ENCODE results near the gene MIF4GD. TPM values are rescaled to one million over a fixed set of nuclear protein-coding genes. Genes with fewer than 3 reads are reported as not detected.
A peak's percentile ranks its signal among the peaks of the same experiment; 100 is the strongest.

The MIF4GD gene
- total and polyA plus RNA-seq, 9 of the 15 experiments (the other 6 are each of a cell fraction or from before 2014, with no cell fraction given) = 11.8 to 63.8 (median 28.1) TPM

GRCh38 chr17:75270218-75270965 is 639 bp downstream of the MIF4GD start:
- peak overlapping the region; percentile 89 for H3K4me2 ChIP-seq (ENCODE audit: insufficient read depth, low read length)
- H3K27me3 ChIP-seq (ENCODE audit: control insufficient read depth in 2 of 2, insufficient read depth in 2 of 2, low read length in 2 of 2) = no peaks in the 10 kb centered on the region
- peaks cover 35% of the 10 kb centered on the region for H3K79me2 ChIP-seq (ENCODE audit: control insufficient read depth, insufficient read depth, low read length)
- peak overlapping the region; percentile 96 for H3K27ac ChIP-seq (ENCODE audit: extremely low read depth, low read depth, low read length)
- peak; percentile 77 to 81 (median 78) for DNase-seq (ENCODE audit: extremely low read depth in 1 of 4, low spot score in 3 of 4)
- no TSS peak for BruUV-seq (replicated peaks)
- 1% methylated on average over 36 of the region's 47 CpGs for WGBS (ENCODE audit: insufficient coverage, low coverage, missing lambda C conversion rate)
- H3K9ac ChIP-seq (ENCODE audit: insufficient read depth in 1 of 2, low read depth in 2 of 2, low read length in 2 of 2) = peak overlapping the region; percentile 95
- H2AFZ ChIP-seq (ENCODE audit: low read depth, low read length) = peak overlapping the region; percentile 97
- H3K36me3 ChIP-seq (ENCODE audit: control insufficient read depth, insufficient read depth, low read length) = peaks cover 52% of the 10 kb centered on the region; the same call in 2 of the 3 replicates
- ATAC-seq = peak; percentile 68
- in situ Hi-C loops (cut with MboI) (no loop called here), intact Hi-C loops (cut with micrococcal nuclease) (loop anchor here (2.0 kb wide), 1 partner anchor 18 kb away; the partner anchor contains the start of gene SLC25A19)
- H3K4me3 ChIP-seq = peak overlapping the region; percentile 97
- peak; percentile 40 for FAIRE-seq
- H3K9me3 ChIP-seq (replicated peaks; ENCODE audit: control insufficient read depth, insufficient read depth, low read depth, low read length) = no peaks in the 10 kb centered on the region
- CTCF ChIA-PET (ENCODE audit: low intra/inter-chr PET ratio) = interaction anchor here (0.6 to 2.5 kb wide), 5 partner anchors 30 to 216 kb away, joined by 3 to 13 read pairs (median 3); no protein-coding TSS in a partner anchor
- POLR2A ChIA-PET = interaction anchor here (0.6 to 6.8 kb wide), 24 partner anchors 8 to 568 kb away, joined by 3 to 43 read pairs (median 4); partner anchors contain the start of genes GGA3, GRB2, MRPS7 and NUP85
- no peaks in the 10 kb centered on the region for H3K9me1 ChIP-seq (ENCODE audit: control insufficient read depth, insufficient read depth, low read length)
- peaks cover 30 to 62% of the 10 kb centered on the region in 2 experiments; a peak in 4 of 5 replicates for H3K4me1 ChIP-seq (replicated peaks in 1 of 2; ENCODE audit: control insufficient read depth in 2 of 2, insufficient read depth in 2 of 2, low read length in 2 of 2)
- H4K20me1 ChIP-seq (replicated peaks; ENCODE audit: control insufficient read depth, insufficient read depth, low read length) = no peaks in the 10 kb centered on the region
- no peak for TF ChIP-seq IRF2 (CRISPR knock-in tag; IDR thresholded peaks at IDR 0.05)
- TF ChIP-seq TCFL5 (CRISPR knock-in tag; conservative IDR thresholded peaks at IDR 0.05) = no peak
- no peak for TF ChIP-seq PHB (CRISPR knock-in tag; IDR thresholded peaks at IDR 0.05)
- 0 out of 2 replicates have a peak, but pooled peaks have one; percentile 58 for TF ChIP-seq ZNF232 (CRISPR knock-in tag; IDR thresholded peaks at IDR 0.05)
- peak; percentile 44 to 65 for TF ChIP-seq RAD21 (CRISPR knock-in tag; conservative IDR thresholded peaks at IDR 0.05 in 1 of 2, IDR thresholded peaks at IDR 0.05 in 1 of 2)
- peak; percentile 29; the same call in 1 of the 2 replicates for TF ChIP-seq RB1 (IDR thresholded peaks at IDR 0.05; ENCODE audit: low read depth)
- peak; percentile 47; the same call in 1 of the 2 replicates for TF ChIP-seq POLR2AphosphoS5 (IDR thresholded peaks at IDR 0.05; ENCODE audit: control insufficient read depth, insufficient read depth, low read depth, low read length)
- 0 out of 2 replicates have a peak, but pooled peaks have one; percentile 18 for TF ChIP-seq BCOR (IDR thresholded peaks at IDR 0.05)
- TF ChIP-seq MNT (conservative IDR thresholded peaks at IDR 0.05) = peak in 1 of 2 experiments; percentile 60; a peak in 1 of 4 replicates
- TF ChIP-seq HDAC1 (IDR thresholded peaks at IDR 0.05) = peak in 1 of 2 experiments; percentile 70; a peak in 2 of 4 replicates
- peak; percentile 60 for TF ChIP-seq PRDM10 (IDR thresholded peaks at IDR 0.05; ENCODE audit: partially characterized antibody)
- TF ChIP-seq TFAP4 (CRISPR knock-in tag; IDR thresholded peaks at IDR 0.05; ENCODE audit: borderline replicate concordance) = peak; percentile 48; the same call in 1 of the 2 replicates
- peak; percentile 67; the same call in 1 of the 2 replicates for TF ChIP-seq ZNF764 (CRISPR knock-in tag; IDR thresholded peaks at IDR 0.05; ENCODE audit: low read depth)
- peak; percentile 11 for TF ChIP-seq ZBTB7A (IDR thresholded peaks at IDR 0.05; ENCODE audit: borderline replicate concordance, control insufficient read depth, low read depth, low read length)

All from K562 (cell line).